Body of pancreas (tissue), 4 donors: ENCODE data around the gene SUPT20HL2.

Experiments used
- CTCF ChIP-seq, 7 experiments: fragments of 450-650 bp in 4 of 7; fragments of 200-600 bp in 3 of 7; sonication (generic) in 3 of 7; IDR thresholded peaks; one replicate each; pipeline ENCODE4 v1.5.1; 2016 to 2019; ENCODE audit warnings: antibody characterized with exemption in 7 of 7
- POLR2A ChIP-seq, 3 donors: fragments of 450-650 bp; IDR thresholded peaks; one replicate each; pipeline ENCODE4 v1.6.1; 2016; ENCODE audit warnings: antibody characterized with exemption in 3 of 3, mild to moderate bottlenecking in 2 of 3

GRCh38 chrX:24355095-24355494, 41.2 kb upstream of the SUPT20HL2 start:
- TF ChIP-seq CTCF (IDR thresholded peaks at IDR 0.05) (no peak), POLR2A (IDR thresholded peaks at IDR 0.05) (no peak)
